OCI-LY1 (cell line): Measurements from ENCODE around the gene BPTF.

Experiments used
- CTCF ChIP-seq: fragments of 200-600 bp; sonication (generic), shearing (Covaris generic); IDR thresholded peaks from 2 replicates; pipeline ENCODE4 v1.5.1; 2017; ENCODE audit warnings: mild to moderate bottlenecking, antibody characterized with exemption, low read length, moderate library complexity, mixed read lengths
- EZH2 ChIP-seq: fragments of 200-600 bp; sonication (generic), shearing (Covaris generic); IDR thresholded peaks from 2 replicates; pipeline ENCODE4 v1.8.0; 2017; ENCODE audit warnings: borderline replicate concordance, mixed run types, mild to moderate bottlenecking, antibody characterized with exemption, low read length, moderate library complexity, mixed read lengths

- TF ChIP-seq CTCF (no peak), EZH2 (no peak)
Observed at GRCh38 chr17:68029512-68030215, 204.4 kb downstream of the BPTF start.
